OCI-LY3 (cell line): ENCODE results near the gene VPS45.

Experiments used
- H2AFZ ChIP-seq: fragments of 200-600, 300-600 bp; shearing (Covaris generic); 2 replicates; pipeline ENCODE4 v1.6.0; 2014; ENCODE audit warnings: antibody characterized with exemption, low read depth, low read length
- H3K27ac ChIP-seq: fragments of 200-600, 300-600 bp; sonication (generic); 2 replicates; pipeline ENCODE4 v1.5.1; 2014; ENCODE audit warnings: mild to moderate bottlenecking, low read length, moderate library complexity, mixed read lengths
- H3K27me3 ChIP-seq: fragments of 200-600, 300-600 bp; sonication (generic); 2 replicates; pipeline ENCODE4 v1.6.1; 2014; ENCODE audit warnings: low read depth, low read length, mixed read lengths
- H3K36me3 ChIP-seq: fragments of 200-600, 300-600 bp; sonication (generic); replicated peaks from 2 replicates; pipeline ENCODE3; 2014; ENCODE audit warnings: low read depth, low read length, mixed read lengths
- H3K4me1 ChIP-seq: fragments of 300-600, 200-600 bp; sonication (generic); 2 replicates; pipeline ENCODE4 v1.6.1; 2014; ENCODE audit warnings: low read length, mixed read lengths
- H3K4me2 ChIP-seq: fragments of 200-600, 300-600 bp; sonication (generic); 2 replicates; pipeline ENCODE4 v1.6.1; 2014; ENCODE audit warnings: low read length, mixed read lengths
- H3K4me3 ChIP-seq: fragments of 300-600, 200-600 bp; sonication (generic); 2 replicates; pipeline ENCODE4 v1.5.1; 2014; ENCODE audit warnings: antibody characterized with exemption, mild to moderate bottlenecking, low read length, moderate library complexity
- H3K79me2 ChIP-seq: fragments of 300-600, 200-600 bp; shearing (Covaris generic); 2 replicates; pipeline ENCODE4 v1.6.1; 2014; ENCODE audit warnings: mild to moderate bottlenecking, low read length, mixed read lengths
- H3K9ac ChIP-seq: fragments of 300-600, 200-600 bp; shearing (Covaris generic); 2 replicates; pipeline ENCODE4 v1.6.0; 2014; ENCODE audit warnings: mild to moderate bottlenecking, low read length, moderate library complexity
- H3K9me3 ChIP-seq: fragments of 200-600, 300-600 bp; shearing (Covaris generic); 2 replicates; pipeline ENCODE4 v1.6.1; 2014; ENCODE audit warnings: low read length, mixed read lengths; ENCODE audit not compliant: insufficient read depth
- H4K20me1 ChIP-seq: fragments of 200-600, 300-600 bp; sonication (generic); 2 replicates; pipeline ENCODE4 v1.6.1; 2016; ENCODE audit warnings: low read length, mixed read lengths; ENCODE audit not compliant: insufficient read depth
- CTCF ChIP-seq: fragments of 200-600, 300-600 bp; sonication (generic); IDR thresholded peaks from 2 replicates; pipeline ENCODE4 v1.5.1; 2014; ENCODE audit warnings: antibody characterized with exemption, low read length, low read depth
- EZH2phosphoT487 ChIP-seq: fragments of 200-600 bp; shearing (Covaris generic); IDR thresholded peaks from 2 replicates; pipeline ENCODE4 v1.6.1; 2018; ENCODE audit warnings: antibody characterized with exemption, mixed run types, low read depth

The VPS45 gene

GRCh38 chr1:150056407-150056806 lies 11.2 kb upstream of the VPS45 start:
- H3K4me3 ChIP-seq: no peak overlapping the region
- no peak overlapping the region for H3K9ac ChIP-seq
- no peak for TF ChIP-seq EZH2phosphoT487
- TF ChIP-seq CTCF: no peak
- no peaks in the 10 kb centered on the region for H3K36me3 ChIP-seq
- H3K27me3 ChIP-seq: no peaks in the 10 kb centered on the region
- no peak overlapping the region for H3K4me2 ChIP-seq
- H3K79me2 ChIP-seq: no peaks in the 10 kb centered on the region
- no peaks in the 10 kb centered on the region for H3K9me3 ChIP-seq
- peaks cover 10% of the 10 kb centered on the region for H3K4me1 ChIP-seq
- H3K27ac ChIP-seq: no peak overlapping the region
- H4K20me1 ChIP-seq: no peaks in the 10 kb centered on the region
- H2AFZ ChIP-seq: no peak overlapping the region

DNA sequence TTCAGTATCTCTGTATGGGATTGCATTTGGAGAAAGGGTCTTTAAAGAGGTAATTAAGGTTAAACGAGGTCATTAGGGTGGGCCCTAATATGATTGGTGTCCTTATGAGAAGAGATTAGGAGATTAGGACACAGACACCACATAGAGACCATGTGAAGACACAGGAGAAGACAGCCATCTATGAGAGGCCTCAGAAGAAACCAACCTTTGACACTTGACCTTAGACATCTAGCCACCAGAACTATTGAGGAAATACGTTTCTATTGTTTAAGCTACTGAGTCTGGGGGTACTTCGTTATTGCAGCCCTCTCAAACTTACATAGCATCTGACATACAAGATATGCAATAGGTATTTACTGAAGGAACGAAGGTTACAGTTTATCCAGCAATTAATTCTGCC lies 7.3 kb upstream of the VPS45 start:
- H3K9ac ChIP-seq: no peak overlapping the region
- H3K27me3 ChIP-seq: no peaks in the 10 kb centered on the region
- no peaks in the 10 kb centered on the region for H3K9me3 ChIP-seq
- TF ChIP-seq EZH2phosphoT487 (no peak), CTCF (no peak)
- H3K36me3 ChIP-seq: no peaks in the 10 kb centered on the region
- no peaks in the 10 kb centered on the region for H4K20me1 ChIP-seq
- no peak overlapping the region for H3K4me3 ChIP-seq
- H2AFZ ChIP-seq: no peak overlapping the region
- no peaks in the 10 kb centered on the region for H3K79me2 ChIP-seq
- no peak overlapping the region for H3K27ac ChIP-seq
- H3K4me2 ChIP-seq: no peak overlapping the region
- H3K4me1 ChIP-seq: no peaks in the 10 kb centered on the region

- TF ChIP-seq CTCF (no peak), EZH2phosphoT487 (no peak)
- no peak overlapping the region for H3K9ac ChIP-seq
- peaks cover 12% of the 10 kb centered on the region for H3K79me2 ChIP-seq
- no peaks in the 10 kb centered on the region for H3K36me3 ChIP-seq
- H3K4me3 ChIP-seq: no peak overlapping the region
- H2AFZ ChIP-seq: no peak overlapping the region
- no peak overlapping the region for H3K27ac ChIP-seq
- H3K4me1 ChIP-seq: peaks cover 10% of the 10 kb centered on the region
- no peaks in the 10 kb centered on the region for H3K9me3 ChIP-seq
- H3K4me2 ChIP-seq: no peak overlapping the region
- H4K20me1 ChIP-seq: no peaks in the 10 kb centered on the region
- H3K27me3 ChIP-seq: no peaks in the 10 kb centered on the region
Observed at GRCh38 chr1:150061632-150062101, 5.9 kb upstream of the VPS45 start.

DNA sequence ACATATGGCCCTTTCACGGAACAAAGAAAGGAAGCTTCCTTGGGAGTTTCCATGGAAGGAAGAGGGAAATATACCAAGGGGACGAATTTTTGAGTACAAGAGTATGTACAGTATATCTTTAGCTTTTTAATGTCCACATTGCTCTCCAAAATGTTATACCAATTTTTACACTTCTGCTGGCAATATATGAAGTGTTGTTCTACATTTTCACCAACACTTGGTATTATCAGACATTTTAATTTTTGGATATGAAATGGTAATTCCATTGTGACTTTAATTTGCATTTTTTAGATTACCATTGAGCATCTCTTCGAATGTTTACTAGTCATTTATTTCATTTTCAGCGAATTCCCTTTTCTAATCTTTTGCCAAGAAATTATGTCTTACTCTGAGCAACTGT lies 5.5 kb upstream of the VPS45 start:
- no peak overlapping the region for H3K4me2 ChIP-seq
- H3K4me3 ChIP-seq: no peak overlapping the region
- H4K20me1 ChIP-seq: no peaks in the 10 kb centered on the region
- no peaks in the 10 kb centered on the region for H3K9me3 ChIP-seq
- no peak overlapping the region for H3K27ac ChIP-seq
- TF ChIP-seq EZH2phosphoT487 (no peak), CTCF (no peak)
- H3K4me1 ChIP-seq: peaks cover 10% of the 10 kb centered on the region
- H3K9ac ChIP-seq: no peak overlapping the region
- no peak overlapping the region for H2AFZ ChIP-seq
- H3K79me2 ChIP-seq: peaks cover 15% of the 10 kb centered on the region
- H3K27me3 ChIP-seq: no peaks in the 10 kb centered on the region
- no peaks in the 10 kb centered on the region for H3K36me3 ChIP-seq
